SK-N-SH (cell line): ENCODE data around the gene CCDC167. TPM values are rescaled to one million over a fixed set of nuclear protein-coding genes. Genes with fewer than 3 reads are reported as not detected.
A peak's percentile ranks its signal among the peaks of the same experiment; 100 is the strongest.

Source experiments
- CTCF ChIA-PET: fragments of 300-600, 350-600 bp; formaldehyde crosslinking; extraction: SDS; loops from one replicate; lab custom pipeline; 2021; lab: Yijun Ruan, JAX
- POLR2A ChIA-PET: fragments of 350-600 bp; sonication (Branson Sonifier 250); formaldehyde crosslinking; extraction: SDS; loops from one replicate; lab custom pipeline; 2020; ENCODE audit warnings: antibody characterized with exemption, inconsistent platforms; lab: Yijun Ruan, JAX
- DNase-seq: peaks from one replicate; pipeline ENCODE4 v3.0.0; 2012
- H2AFZ ChIP-seq: fragments of 200-600 bp; sonication (generic); 2 replicates; pipeline ENCODE4 v1.8.1; 2016; ENCODE audit warnings: antibody characterized with exemption, mild to moderate bottlenecking, low read depth
- H3F3A ChIP-seq: fragments of 200-600 bp; sonication (generic); replicated peaks from 2 replicates; pipeline ENCODE3; 2016; ENCODE audit warnings: antibody characterized with exemption, mild to moderate bottlenecking; ENCODE audit not compliant: insufficient read depth
- H3K27ac ChIP-seq, 2 experiments: fragments of 200-500 bp in 1 of 2; fragments of 200-600 bp in 1 of 2; sonication (Bioruptor generic) in 1 of 2; sonication (generic), shearing (Covaris generic) in 1 of 2; 2 replicates each; pipeline versions ENCODE4 v1.5.1 to v1.6.1; 2014 to 2016; ENCODE audit warnings: low read depth in 2 of 2, inconsistent platforms in 1 of 2, low read length in 1 of 2, mild to moderate bottlenecking in 1 of 2, mixed read lengths in 1 of 2
- H3K27me3 ChIP-seq: fragments of 200-600 bp; sonication (generic), shearing (Covaris generic); 2 replicates; pipeline ENCODE4 v1.6.1; 2016; ENCODE audit warnings: mixed run types; ENCODE audit not compliant: insufficient read depth
- H3K36me3 ChIP-seq, 2 experiments: fragments of 200-500 bp in 1 of 2; fragments of 200-600 bp in 1 of 2; sonication (Bioruptor generic) in 1 of 2; sonication (generic) in 1 of 2; replicated peaks in 1 of 2; 2 replicates each; pipeline versions ENCODE3 to v1.5.1; 2014 to 2016; ENCODE audit warnings: low read length in 1 of 2, mild to moderate bottlenecking in 1 of 2; ENCODE audit not compliant: insufficient read depth in 2 of 2, control insufficient read depth in 1 of 2
- H3K4me1 ChIP-seq, 2 experiments: fragments of 200-500 bp in 1 of 2; fragments of 200-600 bp in 1 of 2; sonication (Bioruptor generic) in 1 of 2; sonication (generic), shearing (Covaris generic) in 1 of 2; 2 replicates each; pipeline versions ENCODE4 v1.5.1 to v1.6.1; 2014 to 2016; ENCODE audit warnings: low read depth in 1 of 2, low read length in 1 of 2, mixed run types in 1 of 2; ENCODE audit not compliant: insufficient read depth in 2 of 2, control insufficient read depth in 1 of 2
- H3K4me2 ChIP-seq: fragments of 200-600 bp; sonication (generic), shearing (Covaris generic); 2 replicates; pipeline ENCODE4 v1.6.1; 2017; ENCODE audit warnings: mixed run types
- H3K4me3 ChIP-seq, 2 experiments: fragments of 200-500 bp in 1 of 2; fragments of 200-600 bp in 1 of 2; sonication (Bioruptor generic) in 1 of 2; sonication (generic), shearing (Covaris generic) in 1 of 2; 2 replicates each; pipeline versions ENCODE4 v1.5.1 to v1.8.1; 2014 to 2016; ENCODE audit warnings: low read depth in 2 of 2, inconsistent platforms in 1 of 2, low read length in 1 of 2, mild to moderate bottlenecking in 1 of 2, mixed read lengths in 1 of 2, moderate library complexity in 1 of 2
- H3K79me2 ChIP-seq: fragments of 200-600 bp; sonication (generic); 2 replicates; pipeline ENCODE4 v1.8.1; 2017; ENCODE audit warnings: mild to moderate bottlenecking; ENCODE audit not compliant: insufficient read depth
- H3K9ac ChIP-seq: fragments of 200-600 bp; sonication (generic); 2 replicates; pipeline ENCODE4 v1.6.1; 2017; ENCODE audit warnings: mixed run types
- H3K9me2 ChIP-seq: fragments of 200-600 bp; sonication (generic); 2 replicates; pipeline ENCODE4 v1.6.1; 2017; ENCODE audit warnings: mixed run types
- H3K9me3 ChIP-seq: fragments of 200-600 bp; sonication (generic); 2 replicates; pipeline ENCODE4 v1.6.1; 2017; ENCODE audit warnings: mixed run types, mild to moderate bottlenecking, moderate library complexity
- H4K20me1 ChIP-seq: fragments of 200-600 bp; sonication (generic); 2 replicates; pipeline ENCODE4 v1.6.1; 2017; ENCODE audit warnings: mild to moderate bottlenecking, mixed run types; ENCODE audit not compliant: insufficient read depth
- CHD2 ChIP-seq: fragments of 150-350 bp; IDR thresholded peaks from 2 replicates; pipeline ENCODE4 v1.6.1; 2018; ENCODE audit warnings: low read length; ENCODE audit not compliant: partially characterized antibody
- FOSL2 ChIP-seq: IDR thresholded peaks from 2 replicates; pipeline ENCODE4 v1.4.0; 2012; ENCODE audit warnings: low read depth, mild to moderate bottlenecking, moderate library complexity, borderline replicate concordance
- GATA2 ChIP-seq: sonication (generic); formaldehyde crosslinking; IDR thresholded peaks from 2 replicates; pipeline ENCODE4 v1.5.0; 2020; ENCODE audit warnings: mild to moderate bottlenecking, missing genetic modification reagents
- MXI1 ChIP-seq: IDR thresholded peaks from 2 replicates; pipeline ENCODE4 v1.6.1; 2012; ENCODE audit warnings: mild to moderate bottlenecking, low read depth, low read length, improper control_type of control experiment
- PBX3 ChIP-seq: IDR thresholded peaks from 2 replicates; pipeline ENCODE4; 2012
- RAD21 ChIP-seq: IDR thresholded peaks from 2 replicates; pipeline ENCODE4 v1.6.1; 2012; ENCODE audit warnings: mild to moderate bottlenecking, low read length
- RCOR1 ChIP-seq: fragments of 150-350 bp; IDR thresholded peaks from 2 replicates; pipeline ENCODE4 v1.6.1; 2017; ENCODE audit warnings: antibody characterized with exemption, low read length
- REST ChIP-seq: IDR thresholded peaks from 2 replicates; pipeline ENCODE4 v1.6.1; 2012; ENCODE audit warnings: mild to moderate bottlenecking, low read depth, low read length, moderate library complexity
- TAF1 ChIP-seq: IDR thresholded peaks from 2 replicates; pipeline ENCODE4 v1.6.1; 2012; ENCODE audit warnings: low read depth, mild to moderate bottlenecking, low read length, moderate library complexity, borderline replicate concordance
- USF1 ChIP-seq: IDR thresholded peaks from 2 replicates; pipeline ENCODE4 v1.4.0; 2012; ENCODE audit warnings: low read depth, borderline replicate concordance
- ZBTB33 ChIP-seq: IDR thresholded peaks from 2 replicates; pipeline ENCODE4 v1.4.0; 2012; ENCODE audit warnings: low read depth, borderline replicate concordance
- WGBS: methylation state at CpG from one replicate; pipeline ENCODE4 v1.1.6; 2017; ENCODE audit warnings: low lambda C conversion rate; 5-methylcytosine and 5-hydroxymethylcytosine counted together
- polyA plus RNA-seq, 3 experiments: library from polyadenylated mRNA; depleted of rRNA; stranded (reverse); fragments of >200 nt; gene quantifications; 2 replicates each; pipeline ENCODE4 v1.2.3, GENCODE V29; 2012

The CCDC167 gene
- polyA plus RNA-seq, 1 of the 3 experiments (the other 2 are of a cell fraction) = 49.1 TPM

GRCh38 chr6:37524025-37524969, 24.6 kb upstream of the CCDC167 start:
- 60% methylated on average over 17 of the region's 19 CpGs for WGBS
- H3K4me3 ChIP-seq = no peak overlapping the region
- H3K36me3 ChIP-seq = no peaks in the 10 kb centered on the region
- no peak for TF ChIP-seq REST
- TF ChIP-seq GATA2 (CRISPR knock-in tag) = no peak
- TF ChIP-seq USF1 = no peak
- TF ChIP-seq FOSL2 = peak; percentile 22; the same call in 1 of the 2 replicates
- TF ChIP-seq TAF1 = no peak
- no peak for TF ChIP-seq RAD21
- H3K27ac ChIP-seq = no peak overlapping the region
- no peaks in the 10 kb centered on the region; the same call in 1 of the 2 replicates for H3K27me3 ChIP-seq
- DNase-seq = no peak
- no peak overlapping the region for H3K9ac ChIP-seq
- H3K9me2 ChIP-seq = no peaks in the 10 kb centered on the region
- POLR2A ChIA-PET = interaction anchor here (0.8 kb wide), 1 partner anchor 52 kb away, joined by 3 read pairs; no protein-coding TSS in a partner anchor
- no peaks in the 10 kb centered on the region for H3F3A ChIP-seq
- H3K79me2 ChIP-seq = no peaks in the 10 kb centered on the region
- H3K4me1 ChIP-seq = peaks cover 0 to 5% of the 10 kb centered on the region in 2 experiments; a peak in 1 of 4 replicates
- H3K9me3 ChIP-seq = no peaks in the 10 kb centered on the region
- H2AFZ ChIP-seq = no peak overlapping the region
- peak overlapping the region; percentile 29; the same call in 1 of the 2 replicates for H3K4me2 ChIP-seq
- CTCF ChIA-PET = interaction anchor here (0.6 to 2.3 kb wide), 2 partner anchors 8 to 841 kb away, joined by 3 to 13 read pairs; no protein-coding TSS in a partner anchor
- H4K20me1 ChIP-seq = no peaks in the 10 kb centered on the region

- Histone ChIP-seq H3K79me2 (no peaks in the 10 kb centered on the region), H3F3A (no peaks in the 10 kb centered on the region), H3K27me3 (no peaks in the 10 kb centered on the region; the same call in 1 of the 2 replicates), H3K9me3 (no peaks in the 10 kb centered on the region), H3K27ac (no peak overlapping the region), H3K4me1 (peaks cover 0 to under 1% of the 10 kb centered on the region in 2 experiments; a peak in 1 of 4 replicates), H2AFZ (no peak overlapping the region), H3K4me3 (no peak overlapping the region), H4K20me1 (no peaks in the 10 kb centered on the region), H3K4me2 (no peak overlapping the region), H3K9ac (no peak overlapping the region), H3K36me3 (no peaks in the 10 kb centered on the region), H3K9me2 (no peaks in the 10 kb centered on the region)
- DNase-seq = no peak
- ChIA-PET CTCF (no interaction called here), POLR2A (no interaction called here)
- 87% methylated on average over 7 of the region's 7 CpGs for WGBS
- no peak for TF ChIP-seq MXI1
- no peak for TF ChIP-seq RCOR1
- TF ChIP-seq PBX3 = no peak
- TF ChIP-seq CHD2 = no peak
- no peak for TF ChIP-seq ZBTB33
Observed at GRCh38 chr6:37523412-37523811, 23.7 kb upstream of the CCDC167 start.
